Astrocyte of the cerebellum (primary cell): ENCODE measurements around the gene ZNF763.
"Not testable (repeated sequence)": the region's sequence is repeated elsewhere in the genome, so short reads cannot be mapped to it uniquely, and the experiment has no call there.

Source experiments
- DNase-seq: peaks from one replicate; pipeline ENCODE4 v3.0.0-alpha.2; 2011; ENCODE audit warnings: low read depth
- H3K4me3 ChIP-seq: 2 replicates; pipeline ENCODE4 v1.5.1; 2011; ENCODE audit warnings: mild to moderate bottlenecking, low read depth, low read length, moderate library complexity
- CTCF ChIP-seq: IDR thresholded peaks from 2 replicates; pipeline ENCODE4 v1.5.1; 2012; ENCODE audit warnings: low read length, low read depth, moderate library complexity, mild to moderate bottlenecking; ENCODE audit errors: missing control alignments
- in situ Hi-C: cut with HindIII; loops from 2 replicates; pipeline ENCODE4 v1.10.0; 2017; ENCODE audit warnings: low sequenced_read_pairs

ZNF763 gene

GRCh38 chr19:11987405-11988281 lies 22.8 kb downstream of the ZNF763 start:
- H3K4me3 ChIP-seq, result peak overlapping the region; percentile 82
- DNase-seq, result peak; percentile 82
- in situ Hi-C loops, result no loop called here
- no peak for TF ChIP-seq CTCF

- no peak for TF ChIP-seq CTCF
- peak overlapping the region; percentile 82 for H3K4me3 ChIP-seq
- in situ Hi-C loops, result no loop called here
- no peak for DNase-seq
Measured at GRCh38 chr19:11989112-11989456, 24.2 kb downstream of the ZNF763 start.

GRCh38 chr19:11991921-11992320 lies 27.1 kb downstream of the ZNF763 start:
- H3K4me3 ChIP-seq, in situ Hi-C loops, DNase-seq: not testable (repeated sequence)

GRCh38 chr19:11995174-11995573 lies 30.3 kb downstream of the ZNF763 start:
- in situ Hi-C loops, result no loop called here
- no peak for TF ChIP-seq CTCF
- no peak overlapping the region for H3K4me3 ChIP-seq
- no peak for DNase-seq

GRCh38 chr19:12000152-12000981 lies 35.5 kb downstream of the ZNF763 start:
- no peak overlapping the region for H3K4me3 ChIP-seq
- DNase-seq, result peak; percentile 20
- no peak for TF ChIP-seq CTCF
- in situ Hi-C loops, result no loop called here

GRCh38 chr19:12015015-12015752 lies 50.3 kb downstream of the ZNF763 start:
- no peak overlapping the region for H3K4me3 ChIP-seq
- DNase-seq, result no peak
- TF ChIP-seq CTCF, result no peak
- in situ Hi-C loops, result no loop called here
